HL-60 (cell line): ENCODE data around the gene ZCCHC2.

Experiments
- CTCF ChIP-seq: IDR thresholded peaks from one replicate; pipeline ENCODE4 v1.5.1; 2011; ENCODE audit warnings: low read length, control low read depth, inconsistent platforms; ENCODE audit not compliant: insufficient read depth
- GABPA ChIP-seq: IDR thresholded peaks from 2 replicates; pipeline ENCODE4 v1.6.1; 2012; ENCODE audit warnings: low read depth
- POLR2AphosphoS5 ChIP-seq: IDR thresholded peaks from 2 replicates; pipeline ENCODE4 v1.6.1; 2012; ENCODE audit warnings: low read depth
- REST ChIP-seq: IDR thresholded peaks from 2 replicates; pipeline ENCODE4 v1.6.1; 2012; ENCODE audit warnings: low read depth; ENCODE audit not compliant: insufficient replicate concordance
- SPI1 ChIP-seq: IDR thresholded peaks from 2 replicates; pipeline ENCODE4 v1.6.1; 2012; ENCODE audit warnings: low read depth, mild to moderate bottlenecking, borderline replicate concordance

GRCh38 chr18:62609764-62610163 lies 86.9 kb downstream of the ZCCHC2 start:
- TF ChIP-seq CTCF (no peak), REST (no peak), POLR2AphosphoS5 (no peak), SPI1 (no peak), GABPA (no peak)
